GM19238 (cell line): ENCODE data around the gene PINK1.

Experiments
- DNase-seq: peaks from one replicate; pipeline ENCODE4 v3.0.0; 2011; ENCODE audit warnings: low spot score; ENCODE audit not compliant: insufficient read length

Gene PINK1

GRCh38 chr1:20680269-20680668 lies 47.0 kb downstream of the PINK1 start:
- no peak for DNase-seq

- DNase-seq = no peak
These were observed 48.7 kb downstream of the PINK1 start for GRCh38 chr1:20681999-20682398.

- no peak for DNase-seq
These were observed 49.4 kb downstream of the PINK1 start for GRCh38 chr1:20682571-20683236.

DNA sequence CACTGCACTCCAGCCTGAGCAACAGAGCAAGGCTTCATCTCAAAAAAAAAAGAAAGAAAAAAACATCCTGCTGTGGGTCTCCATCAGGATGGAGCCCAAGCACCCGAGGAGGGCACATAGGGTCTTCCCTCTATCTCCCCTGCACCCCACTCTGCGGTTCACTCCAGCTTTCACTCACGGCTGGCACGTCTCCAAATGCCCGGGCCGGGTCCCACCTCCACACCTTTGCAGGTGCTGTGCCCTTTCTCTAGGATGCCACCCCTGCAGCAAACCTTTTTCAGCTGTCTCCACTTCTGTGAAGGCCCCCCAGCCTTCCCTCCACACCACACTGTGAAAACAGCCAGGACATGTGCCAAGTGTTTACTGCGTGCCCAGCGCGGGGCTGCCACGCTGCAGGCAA lies 50.4 kb downstream of the PINK1 start:
- DNase-seq = no peak

DNA sequence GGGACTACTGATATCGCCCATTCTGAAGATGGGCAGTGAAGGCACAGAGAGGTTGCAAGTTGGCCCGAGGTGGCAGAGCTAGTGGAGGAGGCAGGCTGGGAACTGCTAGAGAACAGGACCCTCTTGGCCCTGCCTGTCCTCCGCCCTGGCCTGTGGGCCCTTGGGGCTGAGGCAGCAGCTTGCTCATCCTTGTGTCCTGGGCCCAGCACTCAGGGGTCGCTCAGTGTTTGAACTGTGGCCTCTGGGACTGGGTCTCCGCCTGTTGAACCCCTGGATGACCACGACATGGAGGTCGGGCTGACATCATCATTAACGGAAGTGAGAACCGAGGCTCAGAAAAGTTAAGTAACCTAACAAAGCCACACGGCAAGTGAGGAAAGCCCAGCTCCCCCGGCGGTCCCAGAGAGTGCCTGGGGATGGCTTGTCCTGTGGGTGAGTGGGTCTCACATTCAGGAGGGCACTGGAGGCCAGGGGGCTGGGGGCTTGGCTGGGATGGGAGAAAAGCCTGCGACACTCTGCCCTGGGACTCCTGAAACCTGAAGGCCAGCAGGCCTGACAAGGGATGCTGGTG lies 50.9 kb downstream of the PINK1 start:
- DNase-seq = no peak

GRCh38 chr1:20684651-20685050 lies 51.4 kb downstream of the PINK1 start:
- DNase-seq = no peak

DNA sequence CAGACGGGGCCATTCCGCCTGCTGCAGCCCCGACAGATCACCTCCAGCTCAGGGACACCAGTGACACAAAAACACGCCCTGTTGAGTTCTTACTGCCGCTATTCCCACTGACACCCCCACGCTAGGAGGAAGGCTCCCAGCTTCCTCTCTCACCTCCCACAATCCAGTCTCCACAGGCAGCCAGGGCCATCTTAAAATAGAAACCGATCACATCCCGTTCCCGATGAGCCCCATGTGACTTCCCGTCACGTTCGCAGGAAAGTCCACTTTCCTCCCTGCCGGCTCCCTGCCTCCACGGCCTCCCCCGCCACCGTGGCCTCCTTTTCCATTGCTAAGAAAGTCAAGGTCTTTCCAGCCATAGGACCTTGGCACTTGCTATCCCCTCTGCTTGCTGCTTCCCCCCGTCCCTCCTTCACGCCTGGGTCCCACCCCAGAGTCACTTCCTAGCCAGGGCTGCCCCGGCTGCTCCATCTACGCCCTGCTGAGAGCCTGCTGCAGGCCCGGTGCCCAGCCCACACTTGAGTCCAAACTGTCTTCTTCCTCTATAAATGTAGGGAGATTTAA lies 51.9 kb downstream of the PINK1 start:
- no peak for DNase-seq

- DNase-seq = no peak
These were observed 52.5 kb downstream of the PINK1 start for GRCh38 chr1:20685741-20686140.

DNA sequence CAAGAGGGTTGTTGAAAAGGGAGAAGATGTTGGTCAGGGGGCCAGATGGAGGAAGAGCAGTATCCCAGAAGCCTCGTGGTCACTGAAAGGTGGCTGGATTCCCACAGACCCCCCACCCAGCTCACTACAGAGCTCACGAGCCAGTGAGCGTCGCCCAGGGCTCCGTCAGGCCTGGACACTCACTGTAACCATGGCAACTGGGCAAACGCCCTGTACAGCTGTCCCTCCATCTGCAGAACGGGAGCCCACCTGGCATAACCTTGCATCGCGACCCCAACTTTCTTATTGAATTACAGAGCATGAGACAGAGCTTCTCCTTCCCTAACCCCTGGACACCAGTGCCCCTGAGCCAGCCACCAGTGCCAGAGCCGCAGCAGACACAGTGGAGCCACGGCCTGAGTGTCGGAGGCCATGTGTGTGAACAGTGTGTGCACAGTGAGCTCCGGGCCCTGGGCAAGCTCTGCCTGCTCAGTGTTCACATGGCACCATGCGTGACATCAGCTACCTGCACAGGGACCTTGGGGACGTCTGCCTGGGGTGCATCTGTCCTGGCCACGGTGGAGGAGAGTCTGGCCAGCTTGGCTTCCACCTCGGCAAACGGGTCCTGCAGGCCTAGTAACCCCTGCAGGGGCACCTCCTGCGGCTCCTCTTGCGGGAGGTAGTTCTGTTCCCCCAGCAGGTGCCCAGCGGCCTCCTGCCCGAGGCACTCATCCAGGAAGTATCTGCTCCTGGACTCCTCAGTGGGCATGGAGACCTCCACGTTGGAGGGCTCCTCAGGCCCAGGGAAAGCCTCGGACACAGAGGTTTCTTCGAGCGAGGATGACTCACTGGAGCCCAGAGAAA lies 53.8 kb downstream of the PINK1 start:
- no peak for DNase-seq

- DNase-seq = no peak
These were observed 56.4 kb downstream of the PINK1 start for GRCh38 chr1:20689645-20690056.

GRCh38 chr1:20691872-20692271 lies 58.6 kb downstream of the PINK1 start:
- DNase-seq = no peak

- no peak for DNase-seq
These were observed 60.4 kb downstream of the PINK1 start for GRCh38 chr1:20693623-20694022.

DNA sequence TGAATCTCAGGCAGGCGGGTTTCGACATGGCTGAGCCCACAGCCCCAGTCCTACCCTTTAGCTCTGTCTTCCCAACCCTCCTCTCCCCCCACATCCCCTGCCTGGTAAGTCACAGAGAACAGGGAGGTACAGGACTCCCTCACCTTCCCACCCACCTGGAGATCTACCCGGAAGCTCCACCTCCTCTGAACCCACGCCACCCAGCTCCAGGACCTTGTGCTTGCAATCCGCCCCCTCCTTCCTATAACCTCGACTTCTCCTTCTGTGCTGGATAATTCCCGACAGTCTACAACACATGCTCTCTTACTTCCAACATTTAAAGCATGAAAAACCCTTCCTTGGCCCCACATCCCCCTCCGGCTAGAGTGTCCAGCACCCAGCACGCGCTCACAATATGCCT lies 62.3 kb downstream of the PINK1 start:
- DNase-seq = no peak

GRCh38 chr1:20696397-20697333 lies 63.4 kb downstream of the PINK1 start:
- DNase-seq = peak; percentile 93

DNA sequence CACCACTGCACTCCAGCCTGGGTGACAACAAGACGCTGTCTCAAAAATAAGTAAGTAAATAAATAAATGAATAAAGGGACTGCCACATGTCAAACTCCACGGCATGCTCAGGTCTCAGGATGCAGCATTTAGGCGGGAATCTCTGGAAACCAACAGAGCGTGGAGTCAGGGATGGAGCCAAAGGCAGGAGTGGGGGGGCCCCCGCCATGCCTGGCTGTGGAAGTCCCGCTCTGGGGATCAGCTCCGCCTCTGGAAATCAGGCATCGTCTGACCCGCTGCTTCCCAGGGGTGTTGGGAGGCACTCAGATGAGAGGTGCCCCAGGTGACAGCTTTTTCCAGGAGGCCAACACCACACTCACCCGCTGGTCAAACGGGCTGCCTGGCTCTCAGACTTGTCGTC lies 64.3 kb downstream of the PINK1 start:
- DNase-seq = no peak

DNA sequence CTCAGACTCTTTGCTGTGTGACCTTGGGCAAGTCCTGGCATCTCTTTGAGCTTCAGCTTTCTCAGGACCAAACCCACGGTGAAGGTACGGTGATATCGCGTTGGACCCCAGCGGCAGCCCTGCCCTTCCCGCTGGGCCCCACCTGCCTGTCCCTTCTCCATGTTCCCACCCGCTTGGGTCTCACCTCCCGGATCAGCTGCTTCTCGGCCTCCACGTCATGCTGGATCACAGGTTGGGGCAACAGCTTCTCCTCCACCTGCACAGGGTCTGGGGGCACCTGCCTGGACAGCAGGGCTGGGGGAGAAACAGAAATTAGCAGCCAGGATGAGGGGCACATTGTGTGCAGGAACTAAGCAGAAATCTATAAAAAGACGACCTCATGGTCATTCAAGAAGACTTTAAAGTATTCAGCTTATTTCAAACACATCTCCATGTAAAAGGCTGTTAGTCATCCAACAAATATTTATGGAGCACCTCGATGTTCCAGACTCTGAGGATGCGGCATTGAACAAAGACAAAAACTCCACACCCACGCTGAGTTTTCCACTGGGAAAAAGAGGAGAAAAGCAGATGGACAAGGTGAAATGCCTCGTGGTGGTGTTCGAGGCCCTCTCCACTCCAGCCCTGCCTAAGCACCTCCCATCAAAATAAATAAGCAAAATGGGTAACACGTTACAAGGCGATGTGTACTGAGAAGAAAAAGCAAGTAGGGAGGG lies 65.1 kb downstream of the PINK1 start:
- no peak for DNase-seq

- DNase-seq = no peak
These were observed 66.3 kb downstream of the PINK1 start for GRCh38 chr1:20699558-20699957.

GRCh38 chr1:20700636-20701215 lies 67.5 kb downstream of the PINK1 start:
- no peak for DNase-seq
